ENCODE results near the gene WBP2NL.
A peak's percentile ranks its signal among the peaks of the same experiment; 100 is the strongest.
"Not testable (repeated sequence)": the region's sequence is repeated elsewhere in the genome, so short reads cannot be mapped to it uniquely, and the experiment has no call there.

WBP2NL gene

GRCh38 chr22:41998361-41999261 lies at the start of gene WBP2NL:
Gene WBP2NL (plus strand): TSS chr22:41998788. CDS start chr22:41998819, 31 bp downstream.
- peak in 48 of 51 donors; percentile 16 to 92 (median 73) for DNase-seq

- not testable (repeated sequence) for DNase-seq
Observed at GRCh38 chr22:41948928-41949296, 49.7 kb upstream of the WBP2NL start.

GRCh38 chr22:41949297-41949965 lies 49.2 kb upstream of the WBP2NL start:
- no peak for DNase-seq

GRCh38 chr22:41951898-41952474 lies 46.6 kb upstream of the WBP2NL start, which contains the start of gene SMIM45:
Gene SMIM45 (plus strand): TSS chr22:41952150.
- DNase-seq: peak in 50 of 51 donors; percentile 26 to 94 (median 81)

- peak in 2 of 51 donors; percentile 28 to 38 for DNase-seq
Observed at GRCh38 chr22:41952713-41953112, 45.9 kb upstream of the WBP2NL start.

- DNase-seq: no peak
Observed at GRCh38 chr22:41957941-41958556, 40.5 kb upstream of the WBP2NL start.

- DNase-seq: peak in 34 of 51 donors; percentile 14 to 87 (median 62)
Observed at GRCh38 chr22:41963453-41964111, 35.0 kb upstream of the WBP2NL start.

- DNase-seq: peak in 3 of 51 donors; percentile 26 to 68 (median 65)
Observed at GRCh38 chr22:41964112-41964491, 34.5 kb upstream of the WBP2NL start.

GRCh38 chr22:41966225-41966606 lies 32.4 kb upstream of the WBP2NL start:
- no peak for DNase-seq

- peak in 30 of 51 donors; percentile 12 to 70 (median 48) for DNase-seq
Observed at GRCh38 chr22:41966607-41967240, 31.9 kb upstream of the WBP2NL start.

- DNase-seq: no peak
Observed at GRCh38 chr22:41968601-41969000, 30.0 kb upstream of the WBP2NL start.

- DNase-seq: no peak
Observed at GRCh38 chr22:41969110-41969646, 29.4 kb upstream of the WBP2NL start, which contains the start of gene SEPTIN3. Gene SEPTIN3 (plus strand): TSS chr22:41969443. CDS start chr22:41971493, 2,050 bp downstream.

- DNase-seq: no peak
Observed at GRCh38 chr22:41970601-41971000, 28.0 kb upstream of the WBP2NL start.

- DNase-seq: no peak
Observed at GRCh38 chr22:41971431-41971830, 27.2 kb upstream of the WBP2NL start.

GRCh38 chr22:41974691-41975290 lies 23.8 kb upstream of the WBP2NL start:
- no peak for DNase-seq

- DNase-seq: peak in 1 of 51 donors; percentile 49
Observed at GRCh38 chr22:41975299-41976069, 23.1 kb upstream of the WBP2NL start.

- peak in 41 of 51 donors; percentile 12 to 87 (median 54) for DNase-seq
Observed at GRCh38 chr22:41976070-41976901, 22.3 kb upstream of the WBP2NL start.
